ENCODE data around the gene TEPSIN. TPM values are rescaled to one million over a fixed set of nuclear protein-coding genes. Genes with fewer than 3 reads are reported as not detected.

The TEPSIN gene
- total and polyA plus RNA-seq, 4 donors: 3.2 to 22.9 (median 10.7) TPM

- no peak for DNase-seq (ENCODE audit: low spot score)
- no peak overlapping the region for H3K27ac ChIP-seq (ENCODE audit: low read depth in 1 of 2, low read length in 2 of 2)
- WGBS: 97% methylated on average over 12 of the region's 12 CpGs
Measured at GRCh38 chr17:81271226-81271625, 32.4 kb upstream of the TEPSIN start.

GRCh38 chr17:81270279-81270678 is 31.4 kb upstream of the TEPSIN start:
- no peak for DNase-seq (ENCODE audit: low spot score)
- no peaks in the 10 kb centered on the region for H3K4me1 ChIP-seq (ENCODE audit: control insufficient read depth in 4 of 4, insufficient read depth in 4 of 4, low read length in 3 of 4)
- TF ChIP-seq FOXA2 (IDR thresholded peaks at IDR 0.05): no peak
- TF ChIP-seq YY1 (IDR thresholded peaks at IDR 0.05): no peak
- no peak for TF ChIP-seq MAX (IDR thresholded peaks at IDR 0.05)
- no peak for TF ChIP-seq JUND (IDR thresholded peaks at IDR 0.05)
- TF ChIP-seq HNF4G (IDR thresholded peaks at IDR 0.05): no peak
- no peak for TF ChIP-seq EGR1 (IDR thresholded peaks at IDR 0.05; ENCODE audit: low read depth in 2 of 2)
- no peak for TF ChIP-seq RAD21 (IDR thresholded peaks at IDR 0.05)
- TF ChIP-seq NR2F2 (IDR thresholded peaks at IDR 0.05): no peak
- no peak for TF ChIP-seq RXRA (IDR thresholded peaks at IDR 0.05)
- TF ChIP-seq HNF4A (conservative IDR thresholded peaks at IDR 0.05): no peak
- no peak for TF ChIP-seq CTCF (IDR thresholded peaks at IDR 0.05; ENCODE audit: low read depth, low read length, missing input control)
- TF ChIP-seq SP1 (IDR thresholded peaks at IDR 0.05): no peak
- no peak for TF ChIP-seq TAF1 (conservative IDR thresholded peaks at IDR 0.05)

More at GRCh38 chr17:81271226-81271625, 32.4 kb upstream of the TEPSIN start:
- Histone ChIP-seq H3K36me3 (ENCODE audit: control insufficient read depth in 4 of 4, insufficient read depth in 3 of 4, low read depth in 1 of 4, low read length in 3 of 4) (peaks cover 38 to 78% (median 54%) of the 10 kb centered on the region in 4 donors), H3K9ac (ENCODE audit: low read depth in 1 of 2, low read length in 2 of 2) (no peak overlapping the region), H3K4me3 (ENCODE audit: low read depth in 1 of 3, low read length in 3 of 3) (no peak overlapping the region), H3K27me3 (ENCODE audit: control insufficient read depth in 4 of 4, insufficient read depth in 4 of 4, low read length in 3 of 4) (no peaks in the 10 kb centered on the region), H3K4me1 (ENCODE audit: control insufficient read depth in 4 of 4, insufficient read depth in 4 of 4, low read length in 3 of 4) (no peaks in the 10 kb centered on the region), H3K9me3 (ENCODE audit: control insufficient read depth in 4 of 4, low read length in 3 of 4) (no peaks in the 10 kb centered on the region)
- TF ChIP-seq HNF4G (IDR thresholded peaks at IDR 0.05) (no peak), NR2F2 (IDR thresholded peaks at IDR 0.05) (no peak), ZBTB33 (IDR thresholded peaks at IDR 0.05) (no peak), JUND (IDR thresholded peaks at IDR 0.05) (no peak), SP1 (IDR thresholded peaks at IDR 0.05) (no peak), RAD21 (IDR thresholded peaks at IDR 0.05) (no peak), TAF1 (conservative IDR thresholded peaks at IDR 0.05) (no peak), REST (IDR thresholded peaks at IDR 0.05) (no peak), FOXA2 (IDR thresholded peaks at IDR 0.05) (no peak), RXRA (IDR thresholded peaks at IDR 0.05) (no peak), EGR1 (IDR thresholded peaks at IDR 0.05; ENCODE audit: low read depth in 2 of 2) (no peak)
- TF ChIP-seq, protein P1, sequence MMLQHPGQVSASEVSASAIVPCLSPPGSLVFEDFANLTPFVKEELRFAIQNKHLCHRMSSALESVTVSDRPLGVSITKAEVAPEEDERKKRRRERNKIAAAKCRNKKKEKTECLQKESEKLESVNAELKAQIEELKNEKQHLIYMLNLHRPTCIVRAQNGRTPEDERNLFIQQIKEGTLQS (IDR thresholded peaks at IDR 0.05): no peak

More at GRCh38 chr17:81270279-81270678, 31.4 kb upstream of the TEPSIN start:
- Histone ChIP-seq H3K9ac (ENCODE audit: low read depth in 1 of 2, low read length in 2 of 2) (no peak overlapping the region), H3K9me3 (ENCODE audit: control insufficient read depth in 4 of 4, low read length in 3 of 4) (no peaks in the 10 kb centered on the region), H3K27me3 (ENCODE audit: control insufficient read depth in 4 of 4, insufficient read depth in 4 of 4, low read length in 3 of 4) (no peaks in the 10 kb centered on the region), H3K36me3 (ENCODE audit: control insufficient read depth in 4 of 4, insufficient read depth in 3 of 4, low read depth in 1 of 4, low read length in 3 of 4) (peaks cover 40 to 79% (median 52%) of the 10 kb centered on the region in 4 donors), H3K4me3 (ENCODE audit: low read depth in 1 of 3, low read length in 3 of 3) (no peak overlapping the region), H3K27ac (ENCODE audit: low read depth in 1 of 2, low read length in 2 of 2) (no peak overlapping the region)
- 94% methylated on average over 18 of the region's 18 CpGs for WGBS
